ENCODE results near the gene TIGD3.

TIGD3 gene

GRCh38 chr11:65373839-65374580 lies 19.5 kb downstream of the TIGD3 start:
- no peak for DNase-seq (ENCODE audit: low spot score)

- no peak for DNase-seq (ENCODE audit: low spot score)
Observed at GRCh38 chr11:65375012-65375411, 20.5 kb downstream of the TIGD3 start.

- DNase-seq (ENCODE audit: low spot score): no peak
Observed at GRCh38 chr11:65376138-65376713, 21.7 kb downstream of the TIGD3 start.

- no peak for DNase-seq (ENCODE audit: low spot score)
Observed at GRCh38 chr11:65377036-65377435, 22.5 kb downstream of the TIGD3 start.

GRCh38 chr11:65377777-65378176 lies 23.2 kb downstream of the TIGD3 start:
- no peak for DNase-seq (ENCODE audit: low spot score)

- DNase-seq (ENCODE audit: low spot score): no peak
Observed at GRCh38 chr11:65378208-65378927, 23.8 kb downstream of the TIGD3 start.

GRCh38 chr11:65378928-65379638 lies 24.5 kb downstream of the TIGD3 start:
- no peak for DNase-seq (ENCODE audit: low spot score)

- no peak for DNase-seq (ENCODE audit: low spot score)
Observed at GRCh38 chr11:65379698-65380459, 25.3 kb downstream of the TIGD3 start.

GRCh38 chr11:65380460-65381119 lies 26.0 kb downstream of the TIGD3 start:
- DNase-seq (ENCODE audit: low spot score): no peak

- DNase-seq (ENCODE audit: low spot score): peak; percentile 56
Observed at GRCh38 chr11:65381716-65382032, 27.1 kb downstream of the TIGD3 start.

GRCh38 chr11:65382033-65382803 lies 27.7 kb downstream of the TIGD3 start, which contains the start of gene SLC25A45:
SLC25A45 (minus strand) TSS chr11:65382646; CDS start chr11:65381951, 695 bp downstream.
- peak; percentile 93 for DNase-seq (ENCODE audit: low spot score)

- DNase-seq (ENCODE audit: low spot score): no peak
Observed at GRCh38 chr11:65382804-65383368, 28.3 kb downstream of the TIGD3 start.

GRCh38 chr11:65383778-65384177 lies 29.2 kb downstream of the TIGD3 start:
- no peak for DNase-seq (ENCODE audit: low spot score)

- DNase-seq (ENCODE audit: low spot score): no peak
Observed at GRCh38 chr11:65384301-65384889, 29.8 kb downstream of the TIGD3 start.

- peak; percentile 98 for DNase-seq (ENCODE audit: low spot score)
Observed at GRCh38 chr11:65386307-65387140, 32.0 kb downstream of the TIGD3 start, which contains the start of gene FRMD8. FRMD8 (plus strand) TSS chr11:65386637; CDS start chr11:65387037, 400 bp downstream.

- no peak for DNase-seq (ENCODE audit: low spot score)
Observed at GRCh38 chr11:65388731-65389130, 34.2 kb downstream of the TIGD3 start.

GRCh38 chr11:65389294-65389980 lies 34.9 kb downstream of the TIGD3 start:
- DNase-seq (ENCODE audit: low spot score): no peak

All from AG08395 (cell line).